ENCODE measurements around the gene EPN3. TPM values are rescaled to one million over a fixed set of nuclear protein-coding genes. Genes with fewer than 3 reads are reported as not detected.

Gene EPN3
- total RNA-seq, 1 experiment from 2014 or later = 22.8 TPM

DNA sequence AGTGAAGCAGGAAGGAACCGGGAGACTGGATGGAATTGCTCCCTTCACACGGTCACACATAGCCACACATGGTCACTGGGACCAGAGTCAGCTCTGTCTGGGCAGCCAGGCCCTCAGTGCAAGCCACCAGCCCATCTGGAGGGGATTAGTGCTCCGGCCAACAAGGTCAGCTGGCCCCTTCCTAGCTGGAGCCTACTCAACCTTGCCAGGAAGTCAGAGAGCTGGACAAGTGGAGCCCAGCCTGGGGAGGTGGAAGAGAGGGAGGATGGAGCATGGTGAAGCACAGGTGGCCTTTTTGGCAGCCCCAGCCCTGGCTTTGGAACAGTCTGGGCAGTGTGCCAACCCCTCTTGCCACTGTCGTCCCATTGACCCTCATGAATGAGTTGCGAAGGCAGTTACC is 24.3 kb downstream of the EPN3 start:
- Histone ChIP-seq H3K79me2 (ENCODE audit: low read depth) (no peaks in the 10 kb centered on the region), H3K4me3 (no peak overlapping the region), H3K27me3 (ENCODE audit: insufficient read depth, low read depth) (no peaks in the 10 kb centered on the region), H4K20me1 (ENCODE audit: insufficient read depth) (no peaks in the 10 kb centered on the region), H3K4me1 (replicated peaks; ENCODE audit: insufficient read depth) (peaks cover 7% of the 10 kb centered on the region), H3K9me3 (ENCODE audit: insufficient read depth, low read depth) (no peaks in the 10 kb centered on the region), H2AFZ (no peak overlapping the region), H3K27ac (no peak overlapping the region), H3F3A (ENCODE audit: insufficient read depth, low read depth) (peaks cover 21% of the 10 kb centered on the region; the same call in 1 of the 2 replicates), H3K4me2 (no peak overlapping the region), H3K9me2 (ENCODE audit: insufficient read depth) (no peaks in the 10 kb centered on the region), H3K36me3 (ENCODE audit: low read depth) (no peaks in the 10 kb centered on the region)
- no TSS peak for BruUV-seq (replicated peaks)
- no peak for DNase-seq
- ChIA-PET POLR2A (ENCODE audit: unreplicated experiment) (interaction anchor here (1.0 kb wide), 1 partner anchor 82 kb away, joined by 4 read pairs; no protein-coding TSS in a partner anchor), CTCF (no interaction called here)
- intact Hi-C loops (cut with micrococcal nuclease; ENCODE audit: unreplicated experiment) = no loop called here
- TF ChIP-seq EZH2 (IDR thresholded peaks at IDR 0.05; ENCODE audit: low read depth) = no peak
- TF ChIP-seq, protein P1, sequence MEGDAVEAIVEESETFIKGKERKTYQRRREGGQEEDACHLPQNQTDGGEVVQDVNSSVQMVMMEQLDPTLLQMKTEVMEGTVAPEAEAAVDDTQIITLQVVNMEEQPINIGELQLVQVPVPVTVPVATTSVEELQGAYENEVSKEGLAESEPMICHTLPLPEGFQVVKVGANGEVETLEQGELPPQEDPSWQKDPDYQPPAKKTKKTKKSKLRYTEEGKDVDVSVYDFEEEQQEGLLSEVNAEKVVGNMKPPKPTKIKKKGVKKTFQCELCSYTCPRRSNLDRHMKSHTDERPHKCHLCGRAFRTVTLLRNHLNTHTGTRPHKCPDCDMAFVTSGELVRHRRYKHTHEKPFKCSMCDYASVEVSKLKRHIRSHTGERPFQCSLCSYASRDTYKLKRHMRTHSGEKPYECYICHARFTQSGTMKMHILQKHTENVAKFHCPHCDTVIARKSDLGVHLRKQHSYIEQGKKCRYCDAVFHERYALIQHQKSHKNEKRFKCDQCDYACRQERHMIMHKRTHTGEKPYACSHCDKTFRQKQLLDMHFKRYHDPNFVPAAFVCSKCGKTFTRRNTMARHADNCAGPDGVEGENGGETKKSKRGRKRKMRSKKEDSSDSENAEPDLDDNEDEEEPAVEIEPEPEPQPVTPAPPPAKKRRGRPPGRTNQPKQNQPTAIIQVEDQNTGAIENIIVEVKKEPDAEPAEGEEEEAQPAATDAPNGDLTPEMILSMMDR (conservative IDR thresholded peaks at IDR 0.05) = no peak

DNA sequence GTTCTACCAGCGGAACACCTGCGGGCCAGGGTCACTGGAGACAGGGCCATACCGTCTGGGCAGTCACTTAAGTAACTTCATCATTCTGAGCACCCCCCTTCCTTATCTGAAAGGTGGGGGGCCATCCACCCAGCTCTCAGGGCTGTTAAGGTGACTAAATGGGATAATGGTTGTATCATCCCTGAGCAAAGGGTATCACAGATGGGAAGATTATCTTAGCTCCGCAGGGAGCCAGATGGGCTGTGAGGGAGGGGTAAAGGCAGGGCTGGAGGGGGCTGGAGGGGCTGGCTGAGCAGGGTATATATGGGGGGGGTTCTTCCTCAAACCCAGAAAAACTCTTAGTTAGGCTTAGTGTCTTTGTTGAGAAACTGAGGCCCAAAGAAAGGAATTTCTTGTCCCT is 25.1 kb downstream of the EPN3 start:
- H3K4me2 ChIP-seq = no peak overlapping the region
- CTCF ChIA-PET = no interaction called here
- TF ChIP-seq, protein P1 (conservative IDR thresholded peaks at IDR 0.05) = no peak
- TF ChIP-seq EZH2 (IDR thresholded peaks at IDR 0.05; ENCODE audit: low read depth) = no peak

DNA sequence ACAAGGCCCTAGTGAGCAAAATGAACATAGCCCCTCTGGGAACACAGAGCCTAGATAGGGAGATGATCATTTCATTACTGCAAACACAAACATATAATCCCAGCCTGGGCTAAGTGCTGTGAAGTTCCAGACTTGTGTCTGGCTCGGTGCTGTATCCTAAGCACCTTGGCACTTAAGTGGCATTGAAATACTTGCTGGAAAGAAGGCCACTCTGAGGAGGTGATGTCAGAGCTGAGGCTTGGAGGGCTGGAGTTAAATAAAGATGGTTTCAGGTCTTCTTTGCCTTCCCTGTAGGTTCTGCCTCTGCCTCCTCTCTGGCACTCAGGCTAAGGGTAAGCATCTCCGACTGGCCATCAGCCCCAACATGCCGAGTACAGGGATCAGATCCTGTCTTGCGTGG is 25.6 kb downstream of the EPN3 start:
- peaks cover 10% of the 10 kb centered on the region for H3K27me3 ChIP-seq (ENCODE audit: insufficient read depth, low read depth)
- H4K20me1 ChIP-seq (ENCODE audit: insufficient read depth) = no peaks in the 10 kb centered on the region
- no peaks in the 10 kb centered on the region for H3K9me3 ChIP-seq (ENCODE audit: insufficient read depth, low read depth)
- no peak for DNase-seq
- H3K9me2 ChIP-seq (ENCODE audit: insufficient read depth) = no peaks in the 10 kb centered on the region
- TF ChIP-seq EZH2 (IDR thresholded peaks at IDR 0.05; ENCODE audit: low read depth) = no peak
- TF ChIP-seq, protein P1 (conservative IDR thresholded peaks at IDR 0.05) = no peak
- H3K36me3 ChIP-seq (ENCODE audit: low read depth) = no peaks in the 10 kb centered on the region
- BruUV-seq (replicated peaks) = no TSS peak
- ChIA-PET POLR2A (ENCODE audit: unreplicated experiment) (no interaction called here), CTCF (no interaction called here)
- H3F3A ChIP-seq (ENCODE audit: insufficient read depth, low read depth) = peaks cover 21% of the 10 kb centered on the region; the same call in 1 of the 2 replicates
- intact Hi-C loops (cut with micrococcal nuclease; ENCODE audit: unreplicated experiment) = no loop called here
- H3K27ac ChIP-seq = no peak overlapping the region
- peaks cover 7% of the 10 kb centered on the region for H3K4me1 ChIP-seq (replicated peaks; ENCODE audit: insufficient read depth)
- H3K79me2 ChIP-seq (ENCODE audit: low read depth) = no peaks in the 10 kb centered on the region
- H3K4me2 ChIP-seq = no peak overlapping the region
- H2AFZ ChIP-seq = no peak overlapping the region
- no peak overlapping the region for H3K4me3 ChIP-seq

More for the DNA sequence above, 25.1 kb downstream of the EPN3 start:
- H3K79me2 ChIP-seq (ENCODE audit: low read depth) = no peaks in the 10 kb centered on the region
- POLR2A ChIA-PET (ENCODE audit: unreplicated experiment) = interaction anchor here (1.0 kb wide), 1 partner anchor 81 kb away, joined by 4 read pairs; no protein-coding TSS in a partner anchor
- intact Hi-C loops (cut with micrococcal nuclease; ENCODE audit: unreplicated experiment) = no loop called here
- no peak overlapping the region for H3K27ac ChIP-seq
- no peaks in the 10 kb centered on the region for H4K20me1 ChIP-seq (ENCODE audit: insufficient read depth)
- no peak overlapping the region for H2AFZ ChIP-seq
- H3K9me2 ChIP-seq (ENCODE audit: insufficient read depth) = no peaks in the 10 kb centered on the region
- no peak overlapping the region for H3K4me3 ChIP-seq
- DNase-seq = no peak
- H3K4me1 ChIP-seq (replicated peaks; ENCODE audit: insufficient read depth) = peaks cover 7% of the 10 kb centered on the region
- peaks cover 6% of the 10 kb centered on the region for H3K27me3 ChIP-seq (ENCODE audit: insufficient read depth, low read depth)
- H3F3A ChIP-seq (ENCODE audit: insufficient read depth, low read depth) = peaks cover 21% of the 10 kb centered on the region; the same call in 1 of the 2 replicates
- BruUV-seq (replicated peaks) = no TSS peak
- no peaks in the 10 kb centered on the region for H3K9me3 ChIP-seq (ENCODE audit: insufficient read depth, low read depth)
- no peaks in the 10 kb centered on the region for H3K36me3 ChIP-seq (ENCODE audit: low read depth)
